Retinal pigment epithelial cell (primary cell): ENCODE results near the gene INSYN1.

Experiments
- DNase-seq: peaks from one replicate; pipeline ENCODE4 v3.0.0-alpha.2; 2010; ENCODE audit warnings: low read depth
- H3K4me3 ChIP-seq: 2 replicates; pipeline ENCODE4 v1.5.1; 2011; ENCODE audit warnings: mild to moderate bottlenecking, low read length, control low read depth, moderate library complexity
- TF ChIP-seq, protein P1 (sequence below): conservative IDR thresholded peaks from 2 replicates; pipeline ENCODE4 v1.5.1; 2011; ENCODE audit warnings: low read depth, low read length, control low read depth, inconsistent platforms

INSYN1 gene

DNA sequence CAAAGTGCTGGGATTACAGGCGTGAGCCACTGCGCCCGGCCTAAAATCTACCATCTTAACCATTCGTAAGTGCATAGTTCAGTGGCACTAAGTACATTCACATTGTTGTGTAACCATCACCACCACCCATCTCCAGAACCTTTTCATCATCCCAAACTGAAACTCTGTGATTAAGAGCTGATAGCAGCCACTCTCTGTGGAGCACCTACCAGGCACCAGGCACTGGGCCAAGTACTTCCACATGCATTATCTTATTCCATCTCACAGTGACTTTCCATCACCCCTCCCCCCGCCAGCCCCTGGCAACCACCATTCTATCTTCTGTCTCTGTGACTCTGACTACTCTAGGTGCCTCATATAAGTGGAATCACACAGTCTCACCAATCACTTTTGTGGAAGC, 2.3 kb upstream of the INSYN1 start:
- no peak for DNase-seq
- TF ChIP-seq, protein P1, sequence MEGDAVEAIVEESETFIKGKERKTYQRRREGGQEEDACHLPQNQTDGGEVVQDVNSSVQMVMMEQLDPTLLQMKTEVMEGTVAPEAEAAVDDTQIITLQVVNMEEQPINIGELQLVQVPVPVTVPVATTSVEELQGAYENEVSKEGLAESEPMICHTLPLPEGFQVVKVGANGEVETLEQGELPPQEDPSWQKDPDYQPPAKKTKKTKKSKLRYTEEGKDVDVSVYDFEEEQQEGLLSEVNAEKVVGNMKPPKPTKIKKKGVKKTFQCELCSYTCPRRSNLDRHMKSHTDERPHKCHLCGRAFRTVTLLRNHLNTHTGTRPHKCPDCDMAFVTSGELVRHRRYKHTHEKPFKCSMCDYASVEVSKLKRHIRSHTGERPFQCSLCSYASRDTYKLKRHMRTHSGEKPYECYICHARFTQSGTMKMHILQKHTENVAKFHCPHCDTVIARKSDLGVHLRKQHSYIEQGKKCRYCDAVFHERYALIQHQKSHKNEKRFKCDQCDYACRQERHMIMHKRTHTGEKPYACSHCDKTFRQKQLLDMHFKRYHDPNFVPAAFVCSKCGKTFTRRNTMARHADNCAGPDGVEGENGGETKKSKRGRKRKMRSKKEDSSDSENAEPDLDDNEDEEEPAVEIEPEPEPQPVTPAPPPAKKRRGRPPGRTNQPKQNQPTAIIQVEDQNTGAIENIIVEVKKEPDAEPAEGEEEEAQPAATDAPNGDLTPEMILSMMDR = no peak
- H3K4me3 ChIP-seq = no peak overlapping the region

DNA sequence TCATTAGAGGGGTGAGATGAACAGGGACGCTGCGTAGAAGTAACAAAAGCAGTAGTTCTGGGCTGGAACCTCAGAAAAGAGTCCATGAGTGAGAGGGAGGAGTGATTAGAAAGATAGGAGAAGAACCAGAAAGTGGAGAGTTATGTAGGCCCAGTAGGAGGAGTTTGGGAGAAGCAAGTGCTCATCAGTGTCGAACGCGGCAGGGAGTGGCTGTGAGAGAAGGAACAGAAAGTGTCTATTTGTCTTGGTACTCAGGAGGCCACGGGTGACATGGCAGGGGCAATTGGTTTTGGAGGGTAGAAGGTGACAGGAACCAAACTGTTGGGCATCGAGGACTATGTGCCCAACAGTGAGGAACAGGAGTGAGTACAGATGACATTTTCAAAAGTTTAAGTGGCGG, 1.3 kb upstream of the INSYN1 start:
- H3K4me3 ChIP-seq = no peak overlapping the region
- DNase-seq = no peak
- TF ChIP-seq, protein P1 = no peak

DNA sequence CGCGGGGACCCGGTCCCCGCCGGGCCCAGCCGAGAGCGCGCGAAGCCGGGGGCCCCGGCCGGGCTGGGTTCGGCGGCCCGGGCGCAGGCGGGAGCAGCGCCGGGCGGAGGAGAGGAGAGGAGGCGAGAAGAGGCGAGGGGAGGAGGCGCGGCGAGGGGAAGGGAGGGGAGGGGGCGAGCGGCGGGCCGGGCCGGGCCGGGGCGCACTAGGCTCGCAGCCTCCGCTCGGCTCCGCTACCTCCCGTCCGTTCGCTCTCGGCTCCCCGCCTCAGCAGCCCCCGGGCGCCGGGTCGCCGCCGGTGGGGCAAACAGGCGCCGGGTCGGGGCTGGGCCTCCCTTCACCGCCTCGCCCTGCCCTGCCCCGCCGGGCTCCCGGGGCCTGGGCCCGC, 351 bp downstream of the INSYN1 start:
- peak overlapping the region; percentile 40 for H3K4me3 ChIP-seq
- TF ChIP-seq, protein P1 = no peak
- no peak for DNase-seq

DNA sequence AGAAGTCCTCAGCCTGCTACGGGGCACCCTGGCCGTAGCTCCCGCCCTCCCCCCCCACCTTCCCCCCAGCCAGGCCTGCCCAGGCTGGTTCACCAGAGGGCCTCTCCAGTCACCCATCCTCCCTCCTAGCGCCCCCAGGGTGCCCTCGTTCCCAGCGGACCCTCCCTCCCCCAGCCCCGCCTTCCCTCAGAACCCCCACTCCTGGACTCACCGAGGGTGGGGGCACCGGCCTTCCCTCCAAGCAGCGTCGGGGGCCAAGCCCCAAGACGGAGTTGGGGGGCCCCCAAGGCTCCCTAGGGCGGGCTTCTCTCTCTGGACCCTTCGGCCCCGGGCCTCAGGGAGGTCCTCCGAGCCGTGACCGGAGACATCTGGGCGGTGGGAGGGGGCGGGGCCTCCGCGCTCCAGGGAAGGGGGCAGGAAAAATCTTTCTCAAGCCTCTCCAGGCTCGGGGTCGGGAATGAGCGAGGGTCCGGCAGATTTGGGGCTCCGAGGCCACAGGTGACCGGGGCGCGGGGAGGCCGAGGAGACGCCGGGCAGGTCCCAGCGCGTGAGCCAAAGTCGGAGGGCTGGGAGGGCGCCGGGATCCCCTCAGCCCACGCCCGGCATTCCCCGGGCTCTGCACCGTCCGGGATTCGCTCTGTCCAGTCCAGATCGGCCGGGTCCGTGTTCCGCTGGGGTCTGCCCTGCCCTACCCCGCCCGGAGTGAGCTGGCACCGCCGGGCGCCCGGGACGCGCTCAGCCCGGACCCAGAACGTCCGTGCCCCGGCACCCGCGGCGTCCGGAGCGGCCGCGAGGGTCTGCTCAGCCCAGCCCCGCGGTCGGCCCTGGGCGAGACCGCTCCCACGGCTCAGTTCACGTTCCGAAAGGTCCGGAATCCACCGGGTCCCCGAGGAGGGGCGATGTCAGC, 999 bp downstream of the INSYN1 start:
- TF ChIP-seq, protein P1 = no peak
- peak overlapping the region; percentile 40 for H3K4me3 ChIP-seq

DNA sequence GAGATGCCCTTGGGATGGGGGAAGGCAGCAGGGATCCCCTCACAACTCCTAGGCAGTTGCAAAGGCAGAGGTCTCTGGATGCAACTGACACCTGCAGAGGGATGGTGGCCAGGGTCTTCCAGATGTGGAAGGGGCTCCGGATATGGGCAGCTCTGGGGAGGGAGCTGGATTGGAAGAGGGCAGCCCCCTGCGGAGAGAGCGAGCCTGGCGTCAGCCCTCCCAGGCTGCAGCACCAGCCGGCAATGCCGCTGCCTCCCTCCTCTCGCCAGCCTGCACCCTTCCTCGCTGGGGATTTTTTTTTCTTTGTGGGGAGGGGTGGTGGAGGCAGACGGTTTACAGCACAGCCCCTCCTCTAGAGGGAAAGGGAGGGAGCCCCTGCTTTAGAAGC, 1.6 kb downstream of the INSYN1 start:
- no peak for DNase-seq
- no peak overlapping the region for H3K4me3 ChIP-seq
- TF ChIP-seq, protein P1 = no peak

More for the DNA sequence above, 999 bp downstream of the INSYN1 start:
- no peak for DNase-seq

DNA sequence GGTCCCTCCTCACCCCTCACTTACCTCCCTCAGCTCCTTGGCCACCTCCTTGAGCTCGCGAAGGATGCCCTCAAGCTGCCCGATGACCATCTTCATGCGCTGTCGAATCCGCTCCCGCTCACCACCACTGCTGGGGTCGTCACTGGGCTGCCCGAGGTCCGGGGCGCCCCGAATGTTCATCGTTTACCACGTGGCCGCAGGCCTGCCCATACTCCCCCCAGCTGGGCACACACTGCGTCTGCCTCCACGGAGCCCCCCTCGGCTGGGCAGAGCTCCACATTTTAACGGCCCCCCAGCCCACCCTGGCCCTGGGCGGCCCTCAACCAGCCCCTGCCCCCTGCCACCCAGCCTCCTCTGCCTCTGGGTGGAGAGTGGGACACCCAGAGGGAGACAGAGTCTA, 2.2 kb downstream of the INSYN1 start:
- TF ChIP-seq, protein P1 = no peak
- no peak for DNase-seq

DNA sequence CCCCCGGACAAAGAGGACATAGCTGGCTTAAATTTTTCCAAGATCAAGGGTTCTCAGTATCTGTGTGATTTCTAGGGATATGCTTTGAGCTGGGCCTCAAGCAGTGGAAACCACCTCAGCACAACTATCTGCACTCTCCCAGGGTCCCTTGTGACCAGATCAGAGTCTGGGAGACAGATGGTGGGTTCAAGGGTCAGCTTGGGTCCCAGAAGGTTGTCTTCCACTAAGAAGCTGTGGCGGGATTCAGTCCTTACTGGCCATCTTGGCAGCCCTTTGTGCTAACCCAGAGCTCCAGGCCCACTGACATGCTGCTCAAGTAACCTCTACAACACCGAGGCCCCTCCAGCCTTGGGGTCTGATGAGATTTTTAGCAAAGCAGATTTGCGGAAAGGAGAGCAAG, 2.7 kb downstream of the INSYN1 start:
- TF ChIP-seq, protein P1 = no peak
- H3K4me3 ChIP-seq = no peak overlapping the region
- DNase-seq = no peak

More for the DNA sequence above, 2.2 kb downstream of the INSYN1 start:
- H3K4me3 ChIP-seq = no peak overlapping the region
